ENCODE measurements around the gene TMEM135. TPM values are rescaled to one million over a fixed set of nuclear protein-coding genes. Genes with fewer than 3 reads are reported as not detected.

The TMEM135 gene
- total and polyA plus RNA-seq, 7 experiments from 2014 or later, result 3.4 to 26.8 (median 10.6) TPM

- Histone ChIP-seq H3K36me3 (ENCODE audit: control insufficient read depth in 2 of 3, insufficient read depth in 3 of 3, low read length in 3 of 3) (peaks cover 0 to 13% (median 4%) of the 10 kb centered on the region in 3 experiments), H3K27me3 (ENCODE audit: control insufficient read depth in 2 of 2, insufficient read depth in 2 of 2, low read length in 2 of 2) (no peaks in the 10 kb centered on the region), H3K27ac (ENCODE audit: low read depth, low read length) (no peak overlapping the region), H3K9me3 (ENCODE audit: control insufficient read depth in 2 of 3, low read length in 3 of 3) (no peaks in the 10 kb centered on the region), H3K4me1 (ENCODE audit: control insufficient read depth in 2 of 2, insufficient read depth in 2 of 2, low read length in 2 of 2) (no peaks in the 10 kb centered on the region), H3K4me3 (ENCODE audit: low read length) (no peak overlapping the region)
- DNase-seq (no peak), ATAC-seq (no peak)
- intact Hi-C loops (cut with micrococcal nuclease), result no loop called here
- Mint-ChIP-seq H3K27me3 (no peaks in the 10 kb centered on the region), H3K9me3 (peaks cover 0 to 2% (median 0%) of the 10 kb centered on the region in 11 donors), H3K27ac (no peak overlapping the region), H3K4me1 (no peaks in the 10 kb centered on the region), H3K4me3 (no peak overlapping the region), H3K36me3 (peaks cover 0 to 45% (median 16%) of the 10 kb centered on the region in 5 donors)
- CTCF ChIA-PET, result no interaction called here
- POLR2A ChIA-PET, result no interaction called here
Observed at GRCh38 chr11:87316491-87316890, 278.8 kb downstream of the TMEM135 start.

- Mint-ChIP-seq H3K4me3 (no peak overlapping the region), H3K27me3 (no peaks in the 10 kb centered on the region), H3K9me3 (peaks cover 0 to 2% (median 0%) of the 10 kb centered on the region in 11 donors), H3K4me1 (no peaks in the 10 kb centered on the region), H3K36me3 (peaks cover 0 to 47% (median 16%) of the 10 kb centered on the region in 5 donors), H3K27ac (no peak overlapping the region)
- ChIA-PET CTCF (no interaction called here), POLR2A (no interaction called here)
- H3K36me3 ChIP-seq (ENCODE audit: control insufficient read depth in 2 of 3, insufficient read depth in 3 of 3, low read length in 3 of 3), result peaks cover 0 to 22% (median 4%) of the 10 kb centered on the region in 3 experiments
- no peak overlapping the region for H3K4me3 ChIP-seq (ENCODE audit: low read length)
- no peak for ATAC-seq
- H3K27me3 ChIP-seq (ENCODE audit: control insufficient read depth in 2 of 2, insufficient read depth in 2 of 2, low read length in 2 of 2), result no peaks in the 10 kb centered on the region
- H3K9me3 ChIP-seq (ENCODE audit: control insufficient read depth in 2 of 3, low read length in 3 of 3), result no peaks in the 10 kb centered on the region
- H3K4me1 ChIP-seq (ENCODE audit: control insufficient read depth in 2 of 2, insufficient read depth in 2 of 2, low read length in 2 of 2), result no peaks in the 10 kb centered on the region
- DNase-seq, result no peak
- intact Hi-C loops (cut with micrococcal nuclease), result no loop called here
- H3K27ac ChIP-seq (ENCODE audit: low read depth, low read length), result no peak overlapping the region
Observed at GRCh38 chr11:87317441-87317840, 279.7 kb downstream of the TMEM135 start.

DNA sequence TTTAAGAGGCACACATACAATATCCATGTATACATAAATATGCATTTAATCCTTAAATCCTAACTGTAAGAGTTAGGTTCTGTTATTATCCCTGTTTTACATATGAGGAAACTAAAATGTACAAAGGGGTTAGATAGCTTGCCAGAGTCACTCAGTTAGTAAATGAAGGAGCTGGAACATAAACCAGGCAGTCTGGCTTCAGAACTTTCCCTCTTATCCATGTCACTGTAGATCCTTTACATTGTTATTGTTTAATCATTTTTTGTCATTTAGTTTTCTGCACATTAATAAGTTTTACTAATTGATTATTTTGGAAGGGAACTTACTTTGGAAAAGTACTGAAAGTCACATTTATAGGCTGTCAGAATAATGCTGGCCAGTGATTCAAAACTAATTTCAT lies 282.4 kb downstream of the TMEM135 start:
- H3K9me3 Mint-ChIP-seq, result peaks cover 0 to 2% (median 0%) of the 10 kb centered on the region in 11 donors
- intact Hi-C loops (cut with micrococcal nuclease), result no loop called here
- no peaks in the 10 kb centered on the region for H3K27me3 Mint-ChIP-seq
- CTCF ChIA-PET, result no interaction called here
- no peak overlapping the region for H3K4me3 ChIP-seq (ENCODE audit: low read length)
- DNase-seq (no peak), ATAC-seq (no peak)
- no peaks in the 10 kb centered on the region for H3K9me3 ChIP-seq (ENCODE audit: control insufficient read depth in 2 of 3, low read length in 3 of 3)
- H3K36me3 ChIP-seq (ENCODE audit: control insufficient read depth in 2 of 3, insufficient read depth in 3 of 3, low read length in 3 of 3), result peaks cover 0 to 22% (median 4%) of the 10 kb centered on the region in 3 experiments
- peaks cover 0 to 50% (median 26%) of the 10 kb centered on the region in 5 donors for H3K36me3 Mint-ChIP-seq
- H3K4me1 Mint-ChIP-seq, result no peaks in the 10 kb centered on the region
- no peak overlapping the region for H3K27ac Mint-ChIP-seq
- no peak overlapping the region for H3K4me3 Mint-ChIP-seq
- POLR2A ChIA-PET, result no interaction called here
- H3K27ac ChIP-seq (ENCODE audit: low read depth, low read length), result no peak overlapping the region
- H3K4me1 ChIP-seq (ENCODE audit: control insufficient read depth in 2 of 2, insufficient read depth in 2 of 2, low read length in 2 of 2), result no peaks in the 10 kb centered on the region
- no peaks in the 10 kb centered on the region for H3K27me3 ChIP-seq (ENCODE audit: control insufficient read depth in 2 of 2, insufficient read depth in 2 of 2, low read length in 2 of 2)

DNA sequence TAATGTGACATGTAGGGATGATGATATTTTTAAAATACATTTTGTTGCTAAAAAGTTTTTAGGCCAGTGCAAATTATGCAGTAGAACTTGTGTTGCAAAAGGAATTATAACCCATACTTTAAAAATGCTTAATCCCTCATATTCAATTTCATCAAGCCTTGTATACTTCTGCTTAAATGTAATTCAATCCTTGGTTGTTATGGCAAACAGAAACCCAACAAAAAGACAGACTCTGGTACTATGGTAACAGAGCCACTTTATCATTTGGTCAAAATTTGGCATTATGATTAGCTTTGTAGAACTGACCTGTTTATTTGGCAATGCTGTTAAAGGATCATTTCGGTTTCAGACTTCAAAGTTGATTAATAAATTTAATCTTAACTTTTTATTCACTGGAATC lies 284.8 kb downstream of the TMEM135 start:
- Histone ChIP-seq H3K4me3 (ENCODE audit: low read length) (no peak overlapping the region), H3K27ac (ENCODE audit: low read depth, low read length) (no peak overlapping the region), H3K27me3 (ENCODE audit: control insufficient read depth in 2 of 2, insufficient read depth in 2 of 2, low read length in 2 of 2) (no peaks in the 10 kb centered on the region), H3K9me3 (ENCODE audit: control insufficient read depth in 2 of 3, low read length in 3 of 3) (no peaks in the 10 kb centered on the region), H3K36me3 (ENCODE audit: control insufficient read depth in 2 of 3, insufficient read depth in 3 of 3, low read length in 3 of 3) (peaks cover 0 to 22% (median 4%) of the 10 kb centered on the region in 3 experiments), H3K4me1 (ENCODE audit: control insufficient read depth in 2 of 2, insufficient read depth in 2 of 2, low read length in 2 of 2) (no peaks in the 10 kb centered on the region)
- DNase-seq (no peak), ATAC-seq (no peak)
- POLR2A ChIA-PET, result no interaction called here
- CTCF ChIA-PET, result no interaction called here
- no peak overlapping the region for H3K4me3 Mint-ChIP-seq
- H3K36me3 Mint-ChIP-seq, result peaks cover 1 to 71% (median 46%) of the 10 kb centered on the region in 5 donors
- no peaks in the 10 kb centered on the region for H3K9me3 Mint-ChIP-seq
- H3K27ac Mint-ChIP-seq, result no peak overlapping the region
- no peaks in the 10 kb centered on the region for H3K4me1 Mint-ChIP-seq
- no peaks in the 10 kb centered on the region for H3K27me3 Mint-ChIP-seq
- intact Hi-C loops (cut with micrococcal nuclease), result no loop called here

DNA sequence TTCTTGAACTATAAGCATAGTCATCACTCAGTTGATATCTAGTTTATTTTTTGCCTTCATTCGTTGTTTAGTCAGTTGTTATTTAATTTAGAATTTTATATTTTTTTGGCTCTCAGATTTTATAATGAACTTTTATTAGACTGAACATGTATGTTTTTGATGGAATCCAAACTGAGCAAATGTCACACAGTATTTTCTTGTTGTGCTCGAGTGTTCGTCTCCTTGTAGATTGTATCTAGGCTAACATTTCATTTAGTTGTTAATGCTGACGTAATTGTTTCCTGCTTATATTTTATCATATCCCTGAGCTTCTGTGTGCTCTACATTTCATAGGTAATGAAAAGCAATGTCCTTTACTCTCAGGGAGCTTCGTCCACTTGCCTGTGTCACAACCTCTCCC lies 286.2 kb downstream of the TMEM135 start:
- intact Hi-C loops (cut with micrococcal nuclease), result no loop called here
- Histone ChIP-seq H3K9me3 (ENCODE audit: control insufficient read depth in 2 of 3, low read length in 3 of 3) (no peaks in the 10 kb centered on the region), H3K27me3 (ENCODE audit: control insufficient read depth in 2 of 2, insufficient read depth in 2 of 2, low read length in 2 of 2) (no peaks in the 10 kb centered on the region), H3K36me3 (ENCODE audit: control insufficient read depth in 2 of 3, insufficient read depth in 3 of 3, low read length in 3 of 3) (peaks cover 0 to 19% (median 4%) of the 10 kb centered on the region in 3 experiments), H3K27ac (ENCODE audit: low read depth, low read length) (no peak overlapping the region), H3K4me1 (ENCODE audit: control insufficient read depth in 2 of 2, insufficient read depth in 2 of 2, low read length in 2 of 2) (no peaks in the 10 kb centered on the region), H3K4me3 (ENCODE audit: low read length) (no peak overlapping the region)
- H3K27ac Mint-ChIP-seq, result no peak overlapping the region
- ATAC-seq, result no peak
- no peaks in the 10 kb centered on the region for H3K4me1 Mint-ChIP-seq
- POLR2A ChIA-PET, result no interaction called here
- CTCF ChIA-PET, result no interaction called here
- H3K27me3 Mint-ChIP-seq, result no peaks in the 10 kb centered on the region
- H3K4me3 Mint-ChIP-seq, result no peak overlapping the region
- no peak for DNase-seq
- peaks cover 4 to 78% (median 51%) of the 10 kb centered on the region in 5 donors for H3K36me3 Mint-ChIP-seq
- H3K9me3 Mint-ChIP-seq, result peaks cover 0 to under 1% (median 0%) of the 10 kb centered on the region in 11 donors

GRCh38 chr11:87324817-87325489 lies 287.2 kb downstream of the TMEM135 start:
- Mint-ChIP-seq H3K27me3 (no peaks in the 10 kb centered on the region), H3K4me3 (no peak overlapping the region), H3K9me3 (peaks cover 0 to 2% (median 0%) of the 10 kb centered on the region in 11 donors), H3K36me3 (peaks cover 4 to 72% (median 44%) of the 10 kb centered on the region in 5 donors), H3K4me1 (no peaks in the 10 kb centered on the region), H3K27ac (no peak overlapping the region)
- Histone ChIP-seq H3K4me1 (ENCODE audit: control insufficient read depth in 2 of 2, insufficient read depth in 2 of 2, low read length in 2 of 2) (no peaks in the 10 kb centered on the region), H3K9me3 (ENCODE audit: control insufficient read depth in 2 of 3, low read length in 3 of 3) (no peaks in the 10 kb centered on the region), H3K36me3 (ENCODE audit: control insufficient read depth in 2 of 3, insufficient read depth in 3 of 3, low read length in 3 of 3) (peaks cover 0 to 19% (median 0%) of the 10 kb centered on the region in 3 experiments), H3K27ac (ENCODE audit: low read depth, low read length) (no peak overlapping the region), H3K27me3 (ENCODE audit: control insufficient read depth in 2 of 2, insufficient read depth in 2 of 2, low read length in 2 of 2) (no peaks in the 10 kb centered on the region), H3K4me3 (ENCODE audit: low read length) (no peak overlapping the region)
- ChIA-PET POLR2A (no interaction called here), CTCF (interaction anchor here (0.6 kb wide), 1 partner anchor 831 kb away, joined by 3 read pairs; no protein-coding TSS in a partner anchor)
- DNase-seq, result no peak
- intact Hi-C loops (cut with micrococcal nuclease), result no loop called here
- no peak for ATAC-seq

GRCh38 chr11:87325490-87325872 lies 287.7 kb downstream of the TMEM135 start:
- intact Hi-C loops (cut with micrococcal nuclease), result no loop called here
- Mint-ChIP-seq H3K27ac (no peak overlapping the region), H3K4me1 (no peaks in the 10 kb centered on the region), H3K27me3 (no peaks in the 10 kb centered on the region), H3K9me3 (peaks cover 0 to 2% (median 0%) of the 10 kb centered on the region in 11 donors), H3K36me3 (peaks cover 4 to 69% (median 42%) of the 10 kb centered on the region in 5 donors), H3K4me3 (no peak overlapping the region)
- no peak for DNase-seq
- ChIA-PET POLR2A (no interaction called here), CTCF (no interaction called here)
- H3K27ac ChIP-seq (ENCODE audit: low read depth, low read length), result no peak overlapping the region
- H3K4me3 ChIP-seq (ENCODE audit: low read length), result no peak overlapping the region
- no peaks in the 10 kb centered on the region for H3K9me3 ChIP-seq (ENCODE audit: control insufficient read depth in 2 of 3, low read length in 3 of 3)
- no peaks in the 10 kb centered on the region for H3K4me1 ChIP-seq (ENCODE audit: control insufficient read depth in 2 of 2, insufficient read depth in 2 of 2, low read length in 2 of 2)
- no peaks in the 10 kb centered on the region for H3K27me3 ChIP-seq (ENCODE audit: control insufficient read depth in 2 of 2, insufficient read depth in 2 of 2, low read length in 2 of 2)
- ATAC-seq, result no peak
- peaks cover 0 to 17% (median 0%) of the 10 kb centered on the region in 3 experiments for H3K36me3 ChIP-seq (ENCODE audit: control insufficient read depth in 2 of 3, insufficient read depth in 3 of 3, low read length in 3 of 3)
